ENCODE results near the gene CRHR2.

CRHR2 gene

DNA sequence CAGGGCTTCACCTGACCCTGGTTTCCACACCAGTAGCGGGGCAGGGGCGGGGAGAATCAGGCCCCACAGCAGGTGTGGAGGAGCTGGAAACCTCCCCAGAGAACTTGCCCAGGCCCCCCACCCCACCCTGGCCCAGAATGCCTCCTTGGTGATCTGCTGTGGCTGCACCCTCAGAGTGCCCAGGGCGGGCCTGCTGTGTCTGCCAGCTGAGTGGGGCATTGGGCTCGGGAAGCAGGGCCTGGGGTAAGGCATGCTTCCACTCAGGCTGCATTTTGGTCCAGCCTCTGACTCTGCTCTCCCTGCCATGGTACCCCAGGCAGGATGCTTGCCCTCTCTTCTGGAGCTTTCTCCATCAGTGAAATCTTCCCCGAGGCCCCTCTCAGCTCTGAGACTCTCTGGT lies 1.1 kb upstream of the CRHR2 start:
- TF ChIP-seq, protein P1, sequence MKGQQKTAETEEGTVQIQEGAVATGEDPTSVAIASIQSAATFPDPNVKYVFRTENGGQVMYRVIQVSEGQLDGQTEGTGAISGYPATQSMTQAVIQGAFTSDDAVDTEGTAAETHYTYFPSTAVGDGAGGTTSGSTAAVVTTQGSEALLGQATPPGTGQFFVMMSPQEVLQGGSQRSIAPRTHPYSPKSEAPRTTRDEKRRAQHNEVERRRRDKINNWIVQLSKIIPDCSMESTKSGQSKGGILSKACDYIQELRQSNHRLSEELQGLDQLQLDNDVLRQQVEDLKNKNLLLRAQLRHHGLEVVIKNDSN (IDR thresholded peaks at IDR 0.05), result no peak
- TF ChIP-seq REST (IDR thresholded peaks at IDR 0.05; ENCODE audit: low read depth), result no peak
- TF ChIP-seq NFIC (IDR thresholded peaks at IDR 0.05), result no peak
- no peak for TF ChIP-seq MAX (IDR thresholded peaks at IDR 0.05)
- TF ChIP-seq RAD21 (IDR thresholded peaks at IDR 0.05; ENCODE audit: low read depth), result no peak
- no peak for TF ChIP-seq YY1 (IDR thresholded peaks at IDR 0.05; ENCODE audit: low read depth)
- TF ChIP-seq EP300 (IDR thresholded peaks at IDR 0.05; ENCODE audit: borderline replicate concordance), result no peak
- no peak for TF ChIP-seq TCF12 (IDR thresholded peaks at IDR 0.05; ENCODE audit: low read depth)
- TF ChIP-seq TEAD4 (IDR thresholded peaks at IDR 0.05), result no peak
- no peak for TF ChIP-seq CREB1 (IDR thresholded peaks at IDR 0.05; ENCODE audit: low read depth)
- TF ChIP-seq EGR1 (IDR thresholded peaks at IDR 0.05), result no peak
- no peak for TF ChIP-seq FOXM1 (IDR thresholded peaks at IDR 0.05; ENCODE audit: borderline replicate concordance, low read depth)
- TF ChIP-seq CEBPB (IDR thresholded peaks at IDR 0.05), result no peak
- TF ChIP-seq TAF1 (IDR thresholded peaks at IDR 0.05; ENCODE audit: low read depth), result no peak
- TF ChIP-seq ZBTB7A (IDR thresholded peaks at IDR 0.05; ENCODE audit: low read depth), result no peak

DNA sequence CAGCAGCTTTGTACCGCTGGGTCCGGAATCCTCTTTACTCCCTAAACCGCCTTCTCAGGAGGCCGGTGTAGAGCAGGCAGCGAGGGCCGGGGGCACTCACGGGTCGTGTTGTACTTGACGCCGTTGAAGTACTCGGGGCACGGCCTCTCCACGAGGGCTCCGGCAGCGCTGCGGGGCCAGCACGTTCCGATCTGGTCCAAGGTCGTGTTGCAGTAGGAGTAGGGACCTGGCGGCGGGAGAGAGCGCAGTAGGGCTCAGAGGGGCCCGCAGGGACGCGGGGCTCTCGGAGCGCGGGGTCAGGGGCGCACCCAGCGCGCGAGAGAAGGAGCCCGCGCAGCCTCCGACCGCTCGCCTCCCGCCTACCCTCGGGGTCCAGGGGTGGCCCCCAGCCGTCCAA lies 443 bp downstream of the CRHR2 start:
- TF ChIP-seq, protein P1 (IDR thresholded peaks at IDR 0.05), result no peak
- TF ChIP-seq EP300 (IDR thresholded peaks at IDR 0.05; ENCODE audit: borderline replicate concordance), result no peak

DNA sequence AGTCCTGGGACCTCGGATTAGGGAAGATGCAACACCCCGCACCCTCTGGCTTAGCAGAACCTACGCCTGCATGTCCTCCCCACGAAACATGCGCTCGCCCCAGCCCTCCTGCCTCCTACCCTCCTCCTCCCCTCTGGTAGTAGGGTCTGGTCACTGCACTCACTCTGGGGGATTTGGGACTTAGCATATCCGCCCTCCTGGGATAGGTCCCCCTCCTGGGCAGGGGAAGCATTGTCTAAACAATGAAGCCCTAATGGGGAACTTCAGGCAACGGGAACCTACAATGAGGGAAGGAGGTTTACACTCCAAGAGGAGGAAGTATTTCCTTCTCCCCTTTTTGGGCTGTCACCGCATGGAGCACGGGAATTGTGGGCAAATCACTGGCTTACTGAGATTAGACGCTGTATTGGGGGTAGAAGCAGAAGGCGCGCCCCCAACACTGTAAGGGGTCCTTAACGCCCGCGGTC lies 892 bp downstream of the CRHR2 start:
- no peak for TF ChIP-seq TCF12 (IDR thresholded peaks at IDR 0.05; ENCODE audit: low read depth)
- no peak for TF ChIP-seq REST (IDR thresholded peaks at IDR 0.05; ENCODE audit: low read depth)
- no peak for TF ChIP-seq RAD21 (IDR thresholded peaks at IDR 0.05; ENCODE audit: low read depth)
- TF ChIP-seq MAX (IDR thresholded peaks at IDR 0.05), result no peak
- no peak for TF ChIP-seq ZBTB7A (IDR thresholded peaks at IDR 0.05; ENCODE audit: low read depth)
- no peak for TF ChIP-seq CREB1 (IDR thresholded peaks at IDR 0.05; ENCODE audit: low read depth)
- TF ChIP-seq, protein P1 (IDR thresholded peaks at IDR 0.05), result no peak

DNA sequence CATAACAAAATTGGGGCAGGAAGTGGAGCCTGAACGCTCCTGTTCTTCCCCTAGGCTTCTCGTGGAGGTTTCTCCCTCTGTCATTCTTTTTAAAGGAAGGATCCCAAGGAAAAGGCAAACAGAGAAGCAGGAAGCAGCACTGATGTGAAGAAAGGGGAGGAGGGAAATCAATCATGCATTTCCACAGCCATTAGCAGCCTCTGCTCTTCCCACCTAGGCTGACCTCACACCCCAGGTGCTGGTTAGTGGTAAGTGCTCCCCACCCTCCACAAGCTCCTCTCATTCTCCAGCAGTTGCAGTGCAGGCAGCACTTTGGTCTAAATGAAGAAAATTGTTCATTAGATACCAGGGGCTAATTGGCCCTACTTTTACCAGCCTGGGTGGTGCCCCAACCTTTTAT lies 2.6 kb downstream of the CRHR2 start:
- TF ChIP-seq CEBPB (IDR thresholded peaks at IDR 0.05) (no peak), FOXM1 (IDR thresholded peaks at IDR 0.05; ENCODE audit: borderline replicate concordance, low read depth) (no peak), MAX (IDR thresholded peaks at IDR 0.05) (no peak)
- TF ChIP-seq, protein P1 (IDR thresholded peaks at IDR 0.05), result no peak

GRCh38 chr7:30678805-30679204 lies 3.5 kb downstream of the CRHR2 start:
- no peak for TF ChIP-seq ZBTB7A (IDR thresholded peaks at IDR 0.05; ENCODE audit: low read depth)

GRCh38 chr7:30674876-30675275 lies 7.4 kb downstream of the CRHR2 start:
- TF ChIP-seq ZBTB7A (IDR thresholded peaks at IDR 0.05; ENCODE audit: low read depth), result no peak
- no peak for TF ChIP-seq TEAD4 (IDR thresholded peaks at IDR 0.05)
- TF ChIP-seq NFIC (IDR thresholded peaks at IDR 0.05), result no peak
- TF ChIP-seq CEBPB (IDR thresholded peaks at IDR 0.05), result no peak
- no peak for TF ChIP-seq EP300 (IDR thresholded peaks at IDR 0.05; ENCODE audit: borderline replicate concordance)
- TF ChIP-seq REST (IDR thresholded peaks at IDR 0.05; ENCODE audit: low read depth), result no peak
- TF ChIP-seq TCF12 (IDR thresholded peaks at IDR 0.05; ENCODE audit: low read depth), result no peak
- no peak for TF ChIP-seq CREB1 (IDR thresholded peaks at IDR 0.05; ENCODE audit: low read depth)
- TF ChIP-seq FOXM1 (IDR thresholded peaks at IDR 0.05; ENCODE audit: borderline replicate concordance, low read depth), result no peak
- TF ChIP-seq RAD21 (IDR thresholded peaks at IDR 0.05; ENCODE audit: low read depth), result no peak
